HepG2 (cell line): ENCODE measurements around the gene TNS1. TPM values are rescaled to one million over a fixed set of nuclear protein-coding genes. Genes with fewer than 3 reads are reported as not detected.

ENCODE experiments used
- ATAC-seq: fragments of 200-7000 bp; cut with Tn5 transposase; 3 replicates; pipeline ENCODE4 v1.9.1; 2020; ENCODE audit warnings: mild to moderate bottlenecking, moderate library complexity
- BruUV-seq: library from RNA; stranded (reverse); fragments of 400-500 nt; replicated peaks from 2 replicates; lab custom pipeline; 2021; lab: Mats Ljungman, UMichigan
- CTCF ChIA-PET: fragments of 300-600 bp; formaldehyde crosslinking; extraction: SDS; loops from one replicate; lab custom pipeline; 2021; ENCODE audit warnings: low total read pairs, inconsistent platforms, low intra/inter-chr PET ratio; lab: Yijun Ruan, JAX
- POLR2A ChIA-PET: fragments of 350-600 bp; sonication (Branson Sonifier 250); formaldehyde crosslinking; loops from one replicate; lab custom pipeline; 2020; ENCODE audit warnings: antibody characterized with exemption, inconsistent platforms; lab: Yijun Ruan, JAX
- DNase-seq: peaks from one replicate; pipeline ENCODE4 v3.0.0-alpha.2; 2015; ENCODE audit warnings: low spot score
- FAIRE-seq: peaks from 3 replicates; lab custom pipeline; 2011; peaks lifted over from hg19 to GRCh38; lab: Jason Lieb, UNC
- H2AFZ ChIP-seq: one replicate; pipeline ENCODE4 v1.6.1; 2011; ENCODE audit warnings: low read length, inconsistent platforms
- H3K27ac ChIP-seq: fragments of 300-600 bp; 3 replicates; pipeline ENCODE4 v1.8.0; 2011; ENCODE audit warnings: mixed run types, mild to moderate bottlenecking, mixed read lengths, low read length, inconsistent platforms; ENCODE audit not compliant: insufficient read depth; ENCODE audit errors: extremely low read length
- H3K27me3 ChIP-seq, 2 experiments: fragments of 200-600 bp in 1 of 2; 2 replicates in 1 of 2; 3 replicates in 1 of 2; pipeline versions ENCODE4 v1.6.0 to v1.8.0; 2011; ENCODE audit warnings: low read length in 2 of 2, mild to moderate bottlenecking in 2 of 2, moderate library complexity in 2 of 2, inconsistent platforms in 1 of 2; ENCODE audit not compliant: insufficient read depth in 2 of 2, control insufficient read depth in 1 of 2
- H3K36me3 ChIP-seq, 2 experiments: fragments of 200-600 bp in 1 of 2; replicated peaks in 1 of 2; 2 replicates in 1 of 2; 3 replicates in 1 of 2; pipeline versions ENCODE4 v1.5.1 to v1.8.0; 2011; ENCODE audit warnings: low read length in 2 of 2, inconsistent platforms in 1 of 2; ENCODE audit not compliant: insufficient read depth in 2 of 2, control insufficient read depth in 1 of 2
- H3K4me1 ChIP-seq: 2 replicates; pipeline ENCODE4 v1.5.1; 2012; ENCODE audit warnings: low read length, inconsistent platforms; ENCODE audit not compliant: insufficient read depth
- H3K4me2 ChIP-seq: 2 replicates; pipeline ENCODE4 v1.6.0; 2011; ENCODE audit warnings: low read depth, low read length, inconsistent platforms
- H3K4me3 ChIP-seq, 3 experiments: fragments of 200-600 bp in 1 of 3; sonication (generic), shearing (Covaris generic) in 1 of 3; replicated peaks in 1 of 3; 2 replicates each; pipeline ENCODE4 v1.5.1; 2011 to 2016; ENCODE audit warnings: low read length in 3 of 3, inconsistent platforms in 2 of 3, low read depth in 2 of 3, mild to moderate bottlenecking in 2 of 3, control low read depth in 1 of 3, mixed read lengths in 1 of 3; ENCODE audit not compliant: insufficient read depth in 1 of 3
- H3K79me2 ChIP-seq: one replicate; pipeline ENCODE4 v1.6.1; 2011; ENCODE audit warnings: low read length, inconsistent platforms; ENCODE audit not compliant: insufficient read depth
- H3K9ac ChIP-seq: 2 replicates; pipeline ENCODE4 v1.6.0; 2011; ENCODE audit warnings: mild to moderate bottlenecking, low read depth, low read length, inconsistent platforms; ENCODE audit not compliant: insufficient read depth
- H3K9me3 ChIP-seq: 2 replicates; pipeline ENCODE4 v1.5.1; 2012; ENCODE audit warnings: mild to moderate bottlenecking, low read length
- H4K20me1 ChIP-seq: 2 replicates; pipeline ENCODE4 v1.6.0; 2011; ENCODE audit warnings: inconsistent platforms, mild to moderate bottlenecking, low read length, moderate library complexity; ENCODE audit not compliant: insufficient read depth
- NRL ChIP-seq: sonication (generic); formaldehyde crosslinking; IDR thresholded peaks from 2 replicates; pipeline ENCODE4 v1.5.0; 2020; ENCODE audit warnings: missing genetic modification reagents, mild to moderate bottlenecking, moderate library complexity, borderline replicate concordance
- PAWR ChIP-seq: sonication (generic); formaldehyde crosslinking; IDR thresholded peaks from 2 replicates; pipeline ENCODE4 v1.4.0; 2020; ENCODE audit warnings: missing genetic modification reagents, mild to moderate bottlenecking, borderline replicate concordance
- RBM22 ChIP-seq: fragments of 200-400 bp; formaldehyde crosslinking; optimal IDR thresholded peaks from 2 replicates; pipeline ENCODE3; 2017; ENCODE audit warnings: mild to moderate bottlenecking, low read length, moderate library complexity
- RXRB ChIP-seq: IDR thresholded peaks from 2 replicates; pipeline ENCODE4 v1.6.1; 2016; ENCODE audit warnings: borderline replicate concordance, missing genetic modification reagents, missing compliant biosample characterization
- SP2 ChIP-seq: sonication (generic); formaldehyde crosslinking; IDR thresholded peaks from 2 replicates; pipeline ENCODE4 v1.5.1; 2020; ENCODE audit warnings: mild to moderate bottlenecking, missing genetic modification reagents
- ZBTB20 ChIP-seq: sonication (generic); formaldehyde crosslinking; IDR thresholded peaks from 2 replicates; pipeline ENCODE4 v1.8.1; 2023; ENCODE audit warnings: missing genetic modification reagents, low read depth, mild to moderate bottlenecking, borderline replicate concordance
- ZBTB44 ChIP-seq: sonication (generic); formaldehyde crosslinking; IDR thresholded peaks from 2 replicates; pipeline ENCODE4 v1.4.0; 2020; ENCODE audit warnings: missing genetic modification reagents
- ZNF10 ChIP-seq: sonication (generic); formaldehyde crosslinking; IDR thresholded peaks from 2 replicates; pipeline ENCODE4 v1.4.0; 2020; ENCODE audit warnings: mild to moderate bottlenecking, low read depth, missing genetic modification reagents, borderline replicate concordance
- ZNF317 ChIP-seq: sonication (generic); formaldehyde crosslinking; IDR thresholded peaks from 2 replicates; pipeline ENCODE4 v1.5.0; 2020; ENCODE audit warnings: mild to moderate bottlenecking, missing genetic modification reagents
- WGBS: methylation state at CpG from one replicate; pipeline ENCODE4 v1.1.6; 2017; ENCODE audit warnings: low lambda C conversion rate; 5-methylcytosine and 5-hydroxymethylcytosine counted together
- in situ Hi-C: cut with HindIII; loops from 2 replicates; pipeline ENCODE4 v1.10.0; 2017; ENCODE audit warnings: low pct_unique_long_range_greater_than_20kb; ENCODE audit not compliant: extremely low pct_ligation_motif_present
- intact Hi-C: fragments of 100-400 bp; cut with micrococcal nuclease; formaldehyde crosslinking; loops from one replicate; pipeline ENCODE4 v1.10.0; 2022; ENCODE audit not compliant: unreplicated experiment
- polyA plus RNA-seq, 8 experiments: library from polyadenylated mRNA; depleted of rRNA in 3 of 8; stranded (reverse) in 7 of 8; unstranded in 1 of 8; fragments of >200 nt; fragmentation: Illumina TruSeq in 4 of 8; extraction: Trizol in 4 of 8; gene quantifications; 2 replicates each; pipeline versions ENCODE4 v1.2.1 to v1.2.3, GENCODE V29; 2011 to 2016; ENCODE audit warnings: low read depth in 4 of 8, missing spikeins in 1 of 8, mixed read lengths in 1 of 8; ENCODE audit not compliant: insufficient read depth in 1 of 8
- total RNA-seq, 5 experiments: library from RNA; depleted of rRNA; stranded (reverse); fragments of >200 nt; fragmentation: Illumina TruSeq; extraction: Trizol; gene quantifications; 2 replicates each; pipeline ENCODE4 v1.2.3, GENCODE V29; 2016; ENCODE audit warnings: low read depth in 1 of 5
- TF ChIP-seq, protein P1 (sequence below), 2 experiments: sonication (generic) in 1 of 2; formaldehyde crosslinking in 1 of 2; IDR thresholded peaks; 2 replicates each; pipeline versions ENCODE4 v1.6.1 to v1.9.0; 2014 to 2022; ENCODE audit warnings: antibody characterized with exemption in 1 of 2, borderline replicate concordance in 1 of 2, inconsistent platforms in 1 of 2, low read depth in 1 of 2, missing genetic modification reagents in 1 of 2

TNS1 gene
- total and polyA plus RNA-seq, 2 of the 13 experiments (the other 11 are each of a cell fraction or from before 2014, with no cell fraction given) = 1.9 to 118 TPM

- intact Hi-C loops (no loop called here), in situ Hi-C loops (no loop called here)
- no peak overlapping the region for H3K4me3 ChIP-seq
- BruUV-seq = no TSS peak
- H3K9me3 ChIP-seq = peaks cover 16% of the 10 kb centered on the region
- H2AFZ ChIP-seq = no peak overlapping the region
- CTCF ChIA-PET = no interaction called here
- POLR2A ChIA-PET = no interaction called here
- no peaks in the 10 kb centered on the region for H3K4me1 ChIP-seq
- ATAC-seq = no peak
- H3K27me3 ChIP-seq = no peaks in the 10 kb centered on the region
- DNase-seq = no peak
- no peak overlapping the region for H3K9ac ChIP-seq
- no peaks in the 10 kb centered on the region for H4K20me1 ChIP-seq
- WGBS = 37% methylated on average over 4 of the region's 4 CpGs
- H3K36me3 ChIP-seq = no peaks in the 10 kb centered on the region
- TF ChIP-seq RBM22 (no peak), RXRB (CRISPR knock-in tag) (no peak), ZNF317 (CRISPR knock-in tag) (no peak), SP2 (CRISPR knock-in tag) (no peak), NRL (CRISPR knock-in tag) (no peak), ZBTB44 (CRISPR knock-in tag) (no peak), ZNF10 (CRISPR knock-in tag) (no peak), PAWR (CRISPR knock-in tag) (no peak), ZBTB20 (CRISPR knock-in tag) (no peak)
- TF ChIP-seq, protein P1, sequence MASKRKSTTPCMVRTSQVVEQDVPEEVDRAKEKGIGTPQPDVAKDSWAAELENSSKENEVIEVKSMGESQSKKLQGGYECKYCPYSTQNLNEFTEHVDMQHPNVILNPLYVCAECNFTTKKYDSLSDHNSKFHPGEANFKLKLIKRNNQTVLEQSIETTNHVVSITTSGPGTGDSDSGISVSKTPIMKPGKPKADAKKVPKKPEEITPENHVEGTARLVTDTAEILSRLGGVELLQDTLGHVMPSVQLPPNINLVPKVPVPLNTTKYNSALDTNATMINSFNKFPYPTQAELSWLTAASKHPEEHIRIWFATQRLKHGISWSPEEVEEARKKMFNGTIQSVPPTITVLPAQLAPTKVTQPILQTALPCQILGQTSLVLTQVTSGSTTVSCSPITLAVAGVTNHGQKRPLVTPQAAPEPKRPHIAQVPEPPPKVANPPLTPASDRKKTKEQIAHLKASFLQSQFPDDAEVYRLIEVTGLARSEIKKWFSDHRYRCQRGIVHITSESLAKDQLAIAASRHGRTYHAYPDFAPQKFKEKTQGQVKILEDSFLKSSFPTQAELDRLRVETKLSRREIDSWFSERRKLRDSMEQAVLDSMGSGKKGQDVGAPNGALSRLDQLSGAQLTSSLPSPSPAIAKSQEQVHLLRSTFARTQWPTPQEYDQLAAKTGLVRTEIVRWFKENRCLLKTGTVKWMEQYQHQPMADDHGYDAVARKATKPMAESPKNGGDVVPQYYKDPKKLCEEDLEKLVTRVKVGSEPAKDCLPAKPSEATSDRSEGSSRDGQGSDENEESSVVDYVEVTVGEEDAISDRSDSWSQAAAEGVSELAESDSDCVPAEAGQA (IDR thresholded peaks at IDR 0.05; ENCODE audit: low read depth) = no peak
- TF ChIP-seq, protein P1 (CRISPR knock-in tag; IDR thresholded peaks at IDR 0.05; ENCODE audit: borderline replicate concordance) = no peak
- no peak overlapping the region for H3K4me2 ChIP-seq
- no peaks in the 10 kb centered on the region for H3K79me2 ChIP-seq
- no peak for FAIRE-seq
- no peak overlapping the region for H3K27ac ChIP-seq
Observed at GRCh38 chr2:217766356-217766755, 236.4 kb downstream of the TNS1 start.
